ENCODE measurements around the gene ASTN2. TPM values are rescaled to one million over a fixed set of nuclear protein-coding genes. Genes with fewer than 3 reads are reported as not detected.
"Not testable (repeated sequence)": the region's sequence is repeated elsewhere in the genome, so short reads cannot be mapped to it uniquely, and the experiment has no call there.

Gene ASTN2
- total RNA-seq, 1 donor from 2014 or later, result 2.7 TPM

DNA sequence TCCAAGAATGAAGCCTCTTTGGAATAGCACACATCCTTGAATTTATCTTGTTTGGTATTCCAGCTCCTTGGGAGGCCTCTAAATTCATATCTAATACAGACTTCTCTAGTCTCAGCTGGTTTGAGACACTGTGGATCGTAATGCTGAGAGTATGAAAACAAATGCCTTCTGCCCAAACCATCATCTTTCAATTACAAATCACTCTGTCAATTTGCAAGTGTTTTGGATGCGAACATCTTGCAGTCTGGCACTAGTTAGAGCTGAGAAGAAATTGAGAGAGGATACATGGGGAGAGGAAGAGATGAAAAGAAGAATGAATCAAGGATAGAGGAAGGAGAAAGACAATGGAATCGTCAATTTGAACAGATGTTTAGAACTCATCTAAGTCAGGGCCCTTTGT is 342.6 kb downstream of the ASTN2 start:
- Mint-ChIP-seq H3K27me3 (ENCODE audit: low read depth) (no peaks in the 10 kb centered on the region), H3K4me3 (ENCODE audit: low read depth) (no peak overlapping the region), H3K36me3 (ENCODE audit: low read depth) (no peaks in the 10 kb centered on the region), H3K4me1 (ENCODE audit: low read depth) (no peaks in the 10 kb centered on the region), H3K27ac (no peak overlapping the region), H3K9me3 (peaks cover 6% of the 10 kb centered on the region)
- no peak for DNase-seq (ENCODE audit: low spot score)
- intact Hi-C loops (cut with micrococcal nuclease), result no loop called here

DNA sequence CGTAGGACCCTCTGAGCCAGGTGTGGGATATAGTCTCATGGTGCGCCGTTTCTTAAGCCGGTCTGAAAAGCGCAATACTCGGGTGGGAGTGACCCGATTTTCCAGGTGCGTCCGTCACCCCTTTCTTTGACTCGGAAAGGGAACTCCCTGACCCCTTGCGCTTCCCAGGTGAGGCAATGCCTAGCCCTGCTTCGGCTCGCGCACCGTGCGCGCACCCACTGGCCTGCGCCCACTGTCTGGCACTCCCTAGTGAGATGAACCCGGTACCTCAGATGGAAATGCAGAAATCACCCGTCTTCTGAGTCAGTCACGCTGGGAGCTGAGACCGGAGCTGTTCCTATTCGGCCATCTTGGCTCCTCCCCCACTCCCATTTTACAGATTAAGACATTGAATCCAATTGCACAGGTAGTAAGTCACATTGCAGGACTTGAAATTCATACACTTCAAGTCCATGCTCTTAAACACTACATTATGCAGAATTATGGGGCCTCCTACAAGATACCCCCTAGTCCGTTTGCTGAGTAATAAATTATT is 343.1 kb downstream of the ASTN2 start:
- intact Hi-C loops (cut with micrococcal nuclease); DNase-seq (ENCODE audit: low spot score); H3K9me3 Mint-ChIP-seq; H3K36me3 Mint-ChIP-seq (ENCODE audit: low read depth); H3K27ac Mint-ChIP-seq; H3K4me3 Mint-ChIP-seq (ENCODE audit: low read depth); H3K27me3 Mint-ChIP-seq (ENCODE audit: low read depth); H3K4me1 Mint-ChIP-seq (ENCODE audit: low read depth): not testable (repeated sequence)

- no peaks in the 10 kb centered on the region for H3K9me3 Mint-ChIP-seq
- no peaks in the 10 kb centered on the region for H3K4me1 Mint-ChIP-seq (ENCODE audit: low read depth)
- intact Hi-C loops (cut with micrococcal nuclease), result no loop called here
- DNase-seq (ENCODE audit: low spot score), result no peak
- H3K4me3 Mint-ChIP-seq (ENCODE audit: low read depth), result no peak overlapping the region
- H3K27me3 Mint-ChIP-seq (ENCODE audit: low read depth), result no peaks in the 10 kb centered on the region
- H3K36me3 Mint-ChIP-seq (ENCODE audit: low read depth), result no peaks in the 10 kb centered on the region
- no peak overlapping the region for H3K27ac Mint-ChIP-seq
These were observed 351.0 kb downstream of the ASTN2 start for GRCh38 chr9:117063721-117064471.

GRCh38 chr9:117060963-117061362 is 353.9 kb downstream of the ASTN2 start:
- Mint-ChIP-seq H3K27ac (no peak overlapping the region), H3K9me3 (no peaks in the 10 kb centered on the region), H3K27me3 (ENCODE audit: low read depth) (no peaks in the 10 kb centered on the region), H3K36me3 (ENCODE audit: low read depth) (no peaks in the 10 kb centered on the region), H3K4me3 (ENCODE audit: low read depth) (no peak overlapping the region), H3K4me1 (ENCODE audit: low read depth) (no peaks in the 10 kb centered on the region)
- DNase-seq (ENCODE audit: low spot score), result no peak
- intact Hi-C loops (cut with micrococcal nuclease), result no loop called here

GRCh38 chr9:117050007-117050406 is 364.9 kb downstream of the ASTN2 start:
- Mint-ChIP-seq H3K4me3 (ENCODE audit: low read depth) (no peak overlapping the region), H3K36me3 (ENCODE audit: low read depth) (no peaks in the 10 kb centered on the region), H3K4me1 (ENCODE audit: low read depth) (no peaks in the 10 kb centered on the region), H3K27me3 (ENCODE audit: low read depth) (no peaks in the 10 kb centered on the region), H3K27ac (no peak overlapping the region), H3K9me3 (no peaks in the 10 kb centered on the region)
- intact Hi-C loops (cut with micrococcal nuclease), result no loop called here
- no peak for DNase-seq (ENCODE audit: low spot score)

GRCh38 chr9:117046666-117047327 is 368.1 kb downstream of the ASTN2 start:
- Mint-ChIP-seq H3K4me1 (ENCODE audit: low read depth) (no peaks in the 10 kb centered on the region), H3K36me3 (ENCODE audit: low read depth) (no peaks in the 10 kb centered on the region), H3K27me3 (ENCODE audit: low read depth) (no peaks in the 10 kb centered on the region), H3K4me3 (ENCODE audit: low read depth) (no peak overlapping the region), H3K9me3 (no peaks in the 10 kb centered on the region), H3K27ac (no peak overlapping the region)
- intact Hi-C loops (cut with micrococcal nuclease), result no loop called here
- no peak for DNase-seq (ENCODE audit: low spot score)

- no peak for DNase-seq (ENCODE audit: low spot score)
- Mint-ChIP-seq H3K27ac (no peak overlapping the region), H3K4me1 (ENCODE audit: low read depth) (no peaks in the 10 kb centered on the region), H3K27me3 (ENCODE audit: low read depth) (no peaks in the 10 kb centered on the region), H3K4me3 (ENCODE audit: low read depth) (no peak overlapping the region), H3K9me3 (no peaks in the 10 kb centered on the region), H3K36me3 (ENCODE audit: low read depth) (no peaks in the 10 kb centered on the region)
- intact Hi-C loops (cut with micrococcal nuclease), result no loop called here
These were observed 370.6 kb downstream of the ASTN2 start for GRCh38 chr9:117044241-117044640.

GRCh38 chr9:117043159-117043558 is 371.7 kb downstream of the ASTN2 start:
- no peak for DNase-seq (ENCODE audit: low spot score)
- Mint-ChIP-seq H3K4me1 (ENCODE audit: low read depth) (no peaks in the 10 kb centered on the region), H3K27ac (no peak overlapping the region), H3K9me3 (no peaks in the 10 kb centered on the region), H3K4me3 (ENCODE audit: low read depth) (no peak overlapping the region), H3K27me3 (ENCODE audit: low read depth) (no peaks in the 10 kb centered on the region), H3K36me3 (ENCODE audit: low read depth) (no peaks in the 10 kb centered on the region)
- intact Hi-C loops (cut with micrococcal nuclease), result no loop called here

DNA sequence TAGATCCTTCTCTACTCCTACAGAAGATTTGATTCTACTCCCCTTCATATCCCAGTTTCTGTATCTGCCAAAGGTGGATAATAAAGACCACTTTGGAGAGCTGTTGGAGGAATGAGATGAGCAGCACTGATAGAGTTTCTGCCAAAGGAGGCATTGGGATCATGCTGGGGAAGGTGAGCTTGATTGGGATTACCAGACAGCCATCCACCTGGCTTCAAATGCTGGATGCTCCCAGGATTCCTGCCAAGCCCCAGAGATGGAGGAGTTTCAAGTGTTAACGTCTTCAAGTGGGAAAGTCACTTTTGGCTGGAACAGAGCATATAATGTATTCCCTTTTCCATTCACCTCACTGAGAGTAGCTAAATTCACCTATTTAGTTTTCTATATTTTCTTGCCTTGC is 379.3 kb downstream of the ASTN2 start:
- intact Hi-C loops (cut with micrococcal nuclease), result no loop called here

GRCh38 chr9:117034866-117035265 is 380.0 kb downstream of the ASTN2 start:
- DNase-seq (ENCODE audit: low spot score), result no peak
- no peaks in the 10 kb centered on the region for H3K36me3 Mint-ChIP-seq (ENCODE audit: low read depth)
- no peaks in the 10 kb centered on the region for H3K9me3 Mint-ChIP-seq
- no peaks in the 10 kb centered on the region for H3K27me3 Mint-ChIP-seq (ENCODE audit: low read depth)
- no peaks in the 10 kb centered on the region for H3K4me1 Mint-ChIP-seq (ENCODE audit: low read depth)
- intact Hi-C loops (cut with micrococcal nuclease), result no loop called here
- no peak overlapping the region for H3K4me3 Mint-ChIP-seq (ENCODE audit: low read depth)
- no peak overlapping the region for H3K27ac Mint-ChIP-seq

More for the DNA sequence above, 379.3 kb downstream of the ASTN2 start:
- Mint-ChIP-seq H3K9me3 (no peaks in the 10 kb centered on the region), H3K27me3 (ENCODE audit: low read depth) (no peaks in the 10 kb centered on the region), H3K27ac (no peak overlapping the region), H3K4me1 (ENCODE audit: low read depth) (no peaks in the 10 kb centered on the region), H3K36me3 (ENCODE audit: low read depth) (no peaks in the 10 kb centered on the region), H3K4me3 (ENCODE audit: low read depth) (no peak overlapping the region)
- DNase-seq (ENCODE audit: low spot score), result no peak

DNA sequence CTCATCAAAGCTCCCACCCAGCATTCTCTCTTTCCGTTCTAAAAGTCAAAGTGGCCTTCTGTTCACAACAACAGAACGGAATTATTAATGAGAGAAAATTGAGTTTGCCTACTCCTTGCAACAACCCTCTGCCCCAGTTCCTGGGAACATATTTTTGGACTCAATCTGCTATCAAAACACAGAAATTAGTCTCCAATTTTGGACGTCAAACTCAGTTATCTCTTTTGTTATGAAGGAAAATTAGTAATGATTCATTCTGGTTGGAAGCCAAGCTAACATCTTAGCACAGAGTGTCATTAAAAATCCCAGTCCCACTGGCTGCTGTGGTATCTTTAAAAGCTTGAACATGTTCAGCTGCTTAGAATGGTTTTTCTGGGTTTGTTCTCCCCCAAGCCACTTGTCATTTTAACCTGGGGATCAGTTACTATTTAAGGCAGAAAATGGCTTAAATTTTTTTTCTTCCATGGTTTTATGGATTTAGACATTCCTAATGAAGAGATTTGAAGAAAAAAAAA is 384.5 kb downstream of the ASTN2 start:
- Mint-ChIP-seq H3K9me3 (no peaks in the 10 kb centered on the region), H3K27me3 (ENCODE audit: low read depth) (no peaks in the 10 kb centered on the region), H3K4me1 (ENCODE audit: low read depth) (no peaks in the 10 kb centered on the region), H3K36me3 (ENCODE audit: low read depth) (no peaks in the 10 kb centered on the region), H3K27ac (no peak overlapping the region), H3K4me3 (ENCODE audit: low read depth) (no peak overlapping the region)
- intact Hi-C loops (cut with micrococcal nuclease), result no loop called here
- no peak for DNase-seq (ENCODE audit: low spot score)

GRCh38 chr9:117029341-117029740 is 385.5 kb downstream of the ASTN2 start:
- H3K36me3 Mint-ChIP-seq (ENCODE audit: low read depth), result no peaks in the 10 kb centered on the region
- H3K9me3 Mint-ChIP-seq, result no peaks in the 10 kb centered on the region
- intact Hi-C loops (cut with micrococcal nuclease), result no loop called here
- no peaks in the 10 kb centered on the region for H3K27me3 Mint-ChIP-seq (ENCODE audit: low read depth)
- no peak for DNase-seq (ENCODE audit: low spot score)
- H3K4me1 Mint-ChIP-seq (ENCODE audit: low read depth), result no peaks in the 10 kb centered on the region
- no peak overlapping the region for H3K4me3 Mint-ChIP-seq (ENCODE audit: low read depth)
- H3K27ac Mint-ChIP-seq, result no peak overlapping the region

Data from activated T-helper 2 cell treated with anti-CD3 and anti-CD28 coated beads, Interferon-gamma antibody, Interleukin-2, Interleukin-4, amounts not matched to agents 10 μg/mL and 5 μg/mL and 100 μg/mL, durations not matched to agents 14 hours and 24 hours and 36 hours (primary cell).